Omental fat pad (tissue), 4 donors: Measurements from ENCODE around the gene CABLES1. TPM values are rescaled to one million over a fixed set of nuclear protein-coding genes. Genes with fewer than 3 reads are reported as not detected.

Experiments
- ATAC-seq: fragments of 150-250 bp; one replicate; pipeline ENCODE4 v1.9.1; 2016; ENCODE audit warnings: mild to moderate bottlenecking, moderate library complexity; ENCODE audit not compliant: low FRiP score
- DNase-seq: peaks from one replicate; pipeline ENCODE4 v3.0.0-alpha.2; 2019; ENCODE audit warnings: low spot score
- total RNA-seq, 4 donors: library from RNA; depleted of rRNA; stranded (reverse); fragments of >200 nt; gene quantifications; one replicate each; pipeline ENCODE4 v1.1.0, GENCODE V29; 2016
- TF ChIP-seq, protein P1 (sequence below), 3 donors: fragments of 450-650 bp; IDR thresholded peaks; one replicate each; pipeline ENCODE4 v1.5.1; 2016 to 2017; ENCODE audit warnings: antibody characterized with exemption in 3 of 3, mild to moderate bottlenecking in 3 of 3, moderate library complexity in 2 of 3

The CABLES1 gene
- total RNA-seq, 4 donors from 2014 or later, result 24.4 to 95.9 (median 30.4) TPM

DNA sequence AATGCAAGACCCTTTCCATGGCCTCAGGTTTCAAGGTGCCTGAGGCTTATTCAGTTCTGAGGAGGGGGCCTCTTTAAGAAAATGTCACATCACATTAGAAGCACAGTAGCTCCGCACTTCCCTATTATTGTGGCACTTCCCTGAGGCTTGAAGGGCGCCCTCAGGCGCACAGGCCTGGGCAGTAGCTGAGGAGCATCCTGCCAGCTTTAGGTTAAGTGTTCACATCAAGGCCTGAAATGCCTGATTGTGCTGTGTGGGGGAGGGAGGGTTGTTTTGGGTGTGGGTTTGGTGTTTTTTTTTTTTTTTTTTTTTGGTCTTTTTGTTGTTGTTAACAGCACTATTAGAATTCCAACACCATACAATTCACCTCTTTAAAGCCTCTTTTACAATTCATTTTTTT, 107.9 kb downstream of the CABLES1 start:
- TF ChIP-seq, protein P1, sequence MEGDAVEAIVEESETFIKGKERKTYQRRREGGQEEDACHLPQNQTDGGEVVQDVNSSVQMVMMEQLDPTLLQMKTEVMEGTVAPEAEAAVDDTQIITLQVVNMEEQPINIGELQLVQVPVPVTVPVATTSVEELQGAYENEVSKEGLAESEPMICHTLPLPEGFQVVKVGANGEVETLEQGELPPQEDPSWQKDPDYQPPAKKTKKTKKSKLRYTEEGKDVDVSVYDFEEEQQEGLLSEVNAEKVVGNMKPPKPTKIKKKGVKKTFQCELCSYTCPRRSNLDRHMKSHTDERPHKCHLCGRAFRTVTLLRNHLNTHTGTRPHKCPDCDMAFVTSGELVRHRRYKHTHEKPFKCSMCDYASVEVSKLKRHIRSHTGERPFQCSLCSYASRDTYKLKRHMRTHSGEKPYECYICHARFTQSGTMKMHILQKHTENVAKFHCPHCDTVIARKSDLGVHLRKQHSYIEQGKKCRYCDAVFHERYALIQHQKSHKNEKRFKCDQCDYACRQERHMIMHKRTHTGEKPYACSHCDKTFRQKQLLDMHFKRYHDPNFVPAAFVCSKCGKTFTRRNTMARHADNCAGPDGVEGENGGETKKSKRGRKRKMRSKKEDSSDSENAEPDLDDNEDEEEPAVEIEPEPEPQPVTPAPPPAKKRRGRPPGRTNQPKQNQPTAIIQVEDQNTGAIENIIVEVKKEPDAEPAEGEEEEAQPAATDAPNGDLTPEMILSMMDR (IDR thresholded peaks at IDR 0.05), result no peak
- DNase-seq (no peak), ATAC-seq (no peak)

DNA sequence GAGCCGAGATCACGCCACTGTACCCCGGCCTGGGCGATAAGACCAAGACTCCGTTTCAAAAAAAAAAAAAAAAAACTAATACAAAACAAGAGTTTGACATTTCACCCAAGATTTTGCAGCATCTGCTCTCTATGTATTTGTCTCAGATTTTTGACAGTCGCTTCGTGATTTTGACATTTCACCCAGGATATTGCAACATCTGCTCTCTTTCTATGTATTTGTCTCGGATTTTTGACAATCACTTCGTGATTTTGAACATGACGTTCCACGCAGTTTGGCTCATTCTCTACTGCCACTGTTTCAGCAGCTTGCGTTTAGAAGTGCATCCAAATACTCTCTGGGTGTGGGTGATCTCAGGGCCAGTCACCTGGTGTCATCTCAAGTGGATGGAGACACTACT, 108.5 kb downstream of the CABLES1 start:
- DNase-seq (no peak), ATAC-seq (no peak)
- TF ChIP-seq, protein P1 (IDR thresholded peaks at IDR 0.05), result no peak

DNA sequence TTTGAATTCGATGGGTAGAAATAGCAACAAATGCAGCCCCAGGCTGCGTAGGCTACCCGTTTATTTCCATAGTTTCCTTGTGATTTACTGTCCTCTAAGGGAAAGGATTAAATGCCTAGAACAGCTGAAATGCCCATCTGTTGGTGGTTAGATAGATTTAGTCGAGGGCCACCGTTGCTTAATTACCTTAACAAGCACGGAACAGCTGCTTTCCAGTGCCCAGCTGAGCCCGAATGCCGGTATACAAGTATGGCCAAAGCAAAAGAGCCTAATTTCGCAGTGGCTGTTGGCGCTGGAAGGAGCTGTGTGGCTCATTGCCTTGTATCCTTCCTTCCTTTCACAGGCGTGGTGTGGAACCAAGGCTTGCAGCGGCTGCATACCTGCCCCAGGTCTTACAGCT, 109.1 kb downstream of the CABLES1 start:
- no peak for ATAC-seq
- DNase-seq, result no peak
- TF ChIP-seq, protein P1 (IDR thresholded peaks at IDR 0.05), result no peak

DNA sequence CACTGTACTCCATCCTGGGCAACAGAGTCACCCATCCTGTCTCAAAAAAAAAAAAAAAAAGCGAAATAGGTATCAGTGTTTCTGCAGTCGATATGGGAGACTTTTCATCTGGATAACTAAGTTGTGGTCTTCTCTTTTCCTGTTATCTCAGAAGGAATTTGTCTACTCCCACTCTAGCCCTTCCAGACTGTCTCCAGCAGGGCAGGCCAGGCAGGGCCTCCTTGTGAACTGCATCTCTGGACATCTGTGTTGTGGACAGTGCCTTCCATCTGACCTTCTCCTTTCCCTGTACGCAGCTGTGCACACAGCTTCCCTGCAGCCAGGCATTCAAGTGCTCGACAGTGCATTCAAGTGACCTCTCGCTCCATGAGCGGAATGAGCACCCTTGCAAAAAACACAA, 110.2 kb downstream of the CABLES1 start:
- DNase-seq (no peak), ATAC-seq (no peak)
- TF ChIP-seq, protein P1 (IDR thresholded peaks at IDR 0.05), result no peak

DNA sequence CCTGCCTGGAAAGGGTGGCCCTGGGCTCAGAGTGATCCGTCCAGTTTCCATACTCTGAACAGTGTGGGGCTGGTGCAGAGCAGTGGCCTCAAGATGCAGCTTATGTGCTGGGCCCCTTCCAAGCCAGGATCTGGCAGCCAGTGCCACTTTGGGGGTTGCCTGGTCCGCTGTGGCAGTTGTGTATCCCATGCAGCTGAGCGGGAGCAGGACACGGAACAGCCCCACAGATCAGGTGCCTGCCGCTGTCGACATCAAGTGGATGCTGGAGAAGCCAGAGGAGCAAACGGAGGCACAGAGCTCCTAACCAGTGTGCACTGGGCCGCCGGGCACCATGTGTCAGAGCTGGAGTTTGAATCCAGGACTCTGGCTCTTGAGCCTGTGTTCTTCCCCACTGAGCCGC, 112.0 kb downstream of the CABLES1 start:
- DNase-seq, result no peak
- TF ChIP-seq, protein P1 (IDR thresholded peaks at IDR 0.05), result no peak
- no peak for ATAC-seq

DNA sequence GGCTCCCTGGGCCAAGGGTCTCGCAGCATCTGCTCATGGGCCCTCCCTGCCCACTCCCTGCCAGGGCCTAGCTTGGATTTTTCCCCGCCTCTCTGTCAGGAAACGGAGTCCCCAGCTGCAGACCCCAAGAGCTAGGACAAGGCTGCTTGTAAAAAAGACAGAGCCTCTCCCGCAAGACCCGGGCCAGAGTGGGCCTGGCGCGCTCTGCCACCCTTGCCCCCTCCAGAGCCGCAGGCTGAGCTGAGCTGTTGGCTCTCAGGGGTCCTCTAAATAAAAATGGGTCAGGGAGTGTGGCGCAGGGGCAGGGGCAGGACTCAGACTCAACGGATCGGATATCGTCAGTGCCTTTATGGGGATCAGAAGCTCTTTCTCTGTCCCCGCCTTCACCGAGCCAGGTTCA, 112.6 kb downstream of the CABLES1 start:
- TF ChIP-seq, protein P1 (IDR thresholded peaks at IDR 0.05), result no peak
- ATAC-seq (no peak), DNase-seq (no peak)

GRCh38 chr18:23248826-23249225, 113.5 kb downstream of the CABLES1 start:
- ATAC-seq (no peak), DNase-seq (no peak)

More at GRCh38 chr18:23248826-23249225, 113.5 kb downstream of the CABLES1 start:
- TF ChIP-seq, protein P1 (IDR thresholded peaks at IDR 0.05), result no peak
